Smooth muscle cell (in vitro differentiated cells): ENCODE data around the gene CERCAM. TPM values are rescaled to one million over a fixed set of nuclear protein-coding genes. Genes with fewer than 3 reads are reported as not detected.
"Not testable (repeated sequence)": the region's sequence is repeated elsewhere in the genome, so short reads cannot be mapped to it uniquely, and the experiment has no call there.

Source experiments
- DNase-seq: peaks from one replicate; lab custom pipeline; 2025; ENCODE audit not compliant: unreplicated experiment; lab: John Stamatoyannopoulos, UW
- H2AFZ ChIP-seq: fragments of 200-600 bp; sonication (generic); 2 replicates; pipeline ENCODE4 v1.6.0; 2016; ENCODE audit warnings: antibody characterized with exemption, low read depth, mild to moderate bottlenecking
- H3F3A ChIP-seq: fragments of 200-600 bp; sonication (generic); 2 replicates; pipeline ENCODE4 v1.6.0; 2017; ENCODE audit warnings: antibody characterized with exemption, low read depth
- H3K27ac ChIP-seq: fragments of 200-600 bp; sonication (generic); 2 replicates; pipeline ENCODE4 v1.5.1; 2016; ENCODE audit warnings: low read depth, mild to moderate bottlenecking
- H3K27me3 ChIP-seq: fragments of 200-600 bp; sonication (generic); 2 replicates; pipeline ENCODE4 v1.6.1; 2016; ENCODE audit warnings: low read depth, mild to moderate bottlenecking
- H3K36me3 ChIP-seq: fragments of 200-600 bp; sonication (generic); 2 replicates; pipeline ENCODE4 v1.5.1; 2016; ENCODE audit warnings: low read depth
- H3K4me1 ChIP-seq: fragments of 200-600 bp; sonication (generic); 2 replicates; pipeline ENCODE4 v1.5.1; 2016; ENCODE audit warnings: low read depth
- H3K4me2 ChIP-seq: fragments of 200-600 bp; sonication (generic); 2 replicates; pipeline ENCODE4 v1.6.0; 2016; ENCODE audit warnings: mild to moderate bottlenecking
- H3K4me3 ChIP-seq: fragments of 200-600 bp; sonication (generic); 2 replicates; pipeline ENCODE4 v1.5.1; 2016; ENCODE audit warnings: mild to moderate bottlenecking
- H3K79me2 ChIP-seq: fragments of 200-600 bp; sonication (generic); 2 replicates; pipeline ENCODE4 v1.6.0; 2016; ENCODE audit warnings: low read depth, mild to moderate bottlenecking
- H3K9ac ChIP-seq: fragments of 200-600 bp; sonication (generic); 2 replicates; pipeline ENCODE4 v1.6.0; 2016; ENCODE audit warnings: low read depth
- H3K9me3 ChIP-seq: fragments of 200-600 bp; sonication (generic); replicated peaks from 2 replicates; pipeline ENCODE4 v1.5.1; 2016; ENCODE audit warnings: low read depth
- H4K20me1 ChIP-seq: fragments of 200-600 bp; sonication (generic); 2 replicates; pipeline ENCODE4 v1.6.0; 2016; ENCODE audit warnings: low read depth
- WGBS: methylation state at CpG from one replicate; pipeline ENCODE4 v1.1.7; 2016; ENCODE audit warnings: low lambda C conversion rate; 5-methylcytosine and 5-hydroxymethylcytosine counted together
- polyA plus RNA-seq: library from polyadenylated mRNA; unstranded; fragments of >200 nt; fragmentation: Nextera tagmentation; extraction: Ambion mirVana; gene quantifications from 2 replicates; pipeline ENCODE4 v1.2.1, GENCODE V29; 2016
- total RNA-seq: library from RNA; depleted of rRNA; stranded (reverse); fragments of >200 nt; gene quantifications from 2 replicates; pipeline ENCODE4 v1.2.3, GENCODE V29; 2014
- TF ChIP-seq, protein P1 (sequence below): fragments of 200-600 bp; sonication (generic); IDR thresholded peaks from 2 replicates; pipeline ENCODE4 v1.5.1; 2017; ENCODE audit warnings: borderline replicate concordance, mild to moderate bottlenecking, antibody characterized with exemption; ENCODE audit not compliant: insufficient read depth, poor library complexity, severe bottlenecking

CERCAM gene
- total and polyA plus RNA-seq, 2 experiments from 2014 or later: 129 to 357 TPM

DNA sequence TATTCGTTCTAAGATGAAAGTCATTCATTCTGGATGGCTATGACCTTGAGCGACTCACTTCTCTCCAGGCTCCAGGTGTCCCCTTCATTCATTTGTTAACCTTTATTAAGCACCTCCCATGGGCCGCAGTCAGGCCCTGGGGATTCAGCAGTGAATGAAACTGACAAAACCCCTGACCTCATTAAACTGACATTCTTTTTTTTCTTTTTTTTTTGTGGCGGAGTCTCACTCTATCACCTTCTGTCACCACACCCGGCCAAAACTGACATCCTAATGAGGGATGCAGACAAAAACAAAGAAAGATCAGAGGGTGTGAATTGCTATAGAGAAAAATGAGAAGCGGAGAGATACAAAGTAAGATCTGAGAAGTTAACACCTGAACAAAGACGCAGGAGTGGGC lies 18.6 kb downstream of the CERCAM start:
- Histone ChIP-seq H3F3A (no peaks in the 10 kb centered on the region), H3K4me1 (no peaks in the 10 kb centered on the region), H2AFZ (no peak overlapping the region), H3K4me2 (no peak overlapping the region), H3K27me3 (no peaks in the 10 kb centered on the region), H3K79me2 (no peaks in the 10 kb centered on the region), H3K4me3 (no peak overlapping the region), H3K27ac (no peak overlapping the region), H3K9ac (no peak overlapping the region), H3K36me3 (no peaks in the 10 kb centered on the region), H4K20me1 (no peaks in the 10 kb centered on the region), H3K9me3 (no peaks in the 10 kb centered on the region)
- 97% methylated on average over 7 of the region's 7 CpGs for WGBS
- DNase-seq: no peak
- TF ChIP-seq, protein P1, sequence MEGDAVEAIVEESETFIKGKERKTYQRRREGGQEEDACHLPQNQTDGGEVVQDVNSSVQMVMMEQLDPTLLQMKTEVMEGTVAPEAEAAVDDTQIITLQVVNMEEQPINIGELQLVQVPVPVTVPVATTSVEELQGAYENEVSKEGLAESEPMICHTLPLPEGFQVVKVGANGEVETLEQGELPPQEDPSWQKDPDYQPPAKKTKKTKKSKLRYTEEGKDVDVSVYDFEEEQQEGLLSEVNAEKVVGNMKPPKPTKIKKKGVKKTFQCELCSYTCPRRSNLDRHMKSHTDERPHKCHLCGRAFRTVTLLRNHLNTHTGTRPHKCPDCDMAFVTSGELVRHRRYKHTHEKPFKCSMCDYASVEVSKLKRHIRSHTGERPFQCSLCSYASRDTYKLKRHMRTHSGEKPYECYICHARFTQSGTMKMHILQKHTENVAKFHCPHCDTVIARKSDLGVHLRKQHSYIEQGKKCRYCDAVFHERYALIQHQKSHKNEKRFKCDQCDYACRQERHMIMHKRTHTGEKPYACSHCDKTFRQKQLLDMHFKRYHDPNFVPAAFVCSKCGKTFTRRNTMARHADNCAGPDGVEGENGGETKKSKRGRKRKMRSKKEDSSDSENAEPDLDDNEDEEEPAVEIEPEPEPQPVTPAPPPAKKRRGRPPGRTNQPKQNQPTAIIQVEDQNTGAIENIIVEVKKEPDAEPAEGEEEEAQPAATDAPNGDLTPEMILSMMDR: no peak

DNA sequence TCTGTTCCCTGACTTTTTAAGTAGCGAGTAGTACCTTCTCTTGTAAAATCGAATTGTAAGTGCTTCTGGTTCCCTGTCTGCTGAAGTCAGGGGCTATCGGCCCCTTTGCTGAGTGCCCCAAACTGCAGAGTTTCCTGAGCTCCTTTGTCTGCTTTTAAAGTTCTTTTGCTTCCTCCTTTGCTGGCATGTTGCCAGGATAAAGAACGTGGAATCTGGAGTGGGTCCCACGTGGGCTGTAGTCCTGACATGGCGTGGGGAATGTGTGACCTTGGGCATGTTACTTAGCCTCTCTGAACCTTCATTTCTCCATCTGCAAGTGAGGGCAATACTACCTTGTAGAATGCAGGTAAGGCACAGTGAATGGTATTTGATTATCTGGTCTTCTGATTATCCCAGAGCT lies 21.5 kb downstream of the CERCAM start:
- H4K20me1 ChIP-seq: no peaks in the 10 kb centered on the region
- no peaks in the 10 kb centered on the region for H3F3A ChIP-seq
- no peaks in the 10 kb centered on the region for H3K9me3 ChIP-seq
- H3K4me3 ChIP-seq: no peak overlapping the region
- no peaks in the 10 kb centered on the region for H3K4me1 ChIP-seq
- H3K9ac ChIP-seq: no peak overlapping the region
- no peak overlapping the region for H2AFZ ChIP-seq
- no peak overlapping the region for H3K27ac ChIP-seq
- 82% methylated on average over 6 of the region's 6 CpGs for WGBS
- H3K79me2 ChIP-seq: no peaks in the 10 kb centered on the region
- no peak overlapping the region for H3K4me2 ChIP-seq
- no peaks in the 10 kb centered on the region for H3K27me3 ChIP-seq
- TF ChIP-seq, protein P1: no peak
- DNase-seq: no peak
- no peaks in the 10 kb centered on the region for H3K36me3 ChIP-seq

DNA sequence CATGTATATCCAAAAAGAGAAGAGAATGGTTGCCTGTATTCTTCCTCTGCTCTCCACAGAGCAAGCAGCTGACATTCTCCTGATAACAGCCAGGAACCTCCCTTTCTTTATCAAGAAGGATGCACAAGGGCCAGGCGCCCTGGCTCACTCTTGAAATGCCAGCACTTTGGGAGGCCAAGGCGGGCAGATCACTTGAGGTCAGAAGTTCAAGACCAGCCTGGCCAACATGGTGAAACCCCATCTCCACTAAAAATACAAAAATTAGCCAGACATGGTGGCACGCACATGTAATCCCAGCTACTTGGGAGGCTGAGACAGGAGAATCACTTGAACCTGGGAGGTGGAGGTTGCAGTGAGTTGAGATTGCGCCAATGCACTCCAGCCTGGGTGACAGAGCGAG lies 25.8 kb downstream of the CERCAM start:
- not testable (repeated sequence) for H3K4me2 ChIP-seq, H3K9ac ChIP-seq, H3K36me3 ChIP-seq, H4K20me1 ChIP-seq, H3K9me3 ChIP-seq, H3K27me3 ChIP-seq, H3K79me2 ChIP-seq, DNase-seq, H3F3A ChIP-seq, H2AFZ ChIP-seq, H3K4me3 ChIP-seq, H3K4me1 ChIP-seq, H3K27ac ChIP-seq
- 89% methylated on average over 5 of the region's 5 CpGs for WGBS

DNA sequence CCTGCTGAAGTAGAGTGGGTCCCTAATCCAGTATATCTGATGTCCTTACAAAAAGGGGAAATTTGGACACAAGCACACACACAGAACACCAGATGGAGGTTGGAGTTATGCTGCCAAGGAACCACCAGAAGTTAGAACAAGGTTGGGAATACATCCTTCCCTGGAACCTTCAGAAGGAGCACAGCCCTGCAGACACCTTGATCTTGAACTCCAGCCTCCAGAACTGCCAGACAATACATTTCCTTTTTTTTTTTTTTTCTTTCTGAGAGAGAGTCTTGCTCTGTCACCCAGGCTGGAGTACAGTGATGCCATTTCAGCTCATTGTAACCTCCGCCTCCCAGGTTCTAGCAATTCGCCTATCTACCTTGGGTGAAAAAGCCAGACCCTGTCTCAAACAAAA lies 28.1 kb downstream of the CERCAM start:
- Histone ChIP-seq H3K9ac (no peak overlapping the region), H3K9me3 (no peaks in the 10 kb centered on the region), H4K20me1 (no peaks in the 10 kb centered on the region), H3K27me3 (no peaks in the 10 kb centered on the region), H3K36me3 (no peaks in the 10 kb centered on the region), H3K4me3 (no peak overlapping the region), H3K27ac (no peak overlapping the region), H2AFZ (no peak overlapping the region), H3K4me1 (no peaks in the 10 kb centered on the region), H3K79me2 (no peaks in the 10 kb centered on the region), H3K4me2 (no peak overlapping the region), H3F3A (no peaks in the 10 kb centered on the region)
- TF ChIP-seq, protein P1: no peak
- DNase-seq: no peak
- 96% methylated on average over 2 of the region's 2 CpGs for WGBS
